Esophagus squamous epithelium (tissue), 4 donors: ENCODE measurements around the gene CDKAL1.

Source experiments
- POLR2A ChIP-seq, 4 donors: fragments of 450-650 bp; IDR thresholded peaks; one replicate each; pipeline ENCODE4 v1.6.1; 2017; ENCODE audit warnings: antibody characterized with exemption in 4 of 4, mild to moderate bottlenecking in 4 of 4, moderate library complexity in 3 of 4
- TF ChIP-seq, protein P1 (sequence below), 6 experiments: fragments of 450-650 bp in 4 of 6; fragments of 200-600 bp in 2 of 6; sonication (generic) in 2 of 6; IDR thresholded peaks; one replicate each; pipeline ENCODE4 v1.5.1; 2016 to 2019; ENCODE audit warnings: antibody characterized with exemption in 6 of 6, mild to moderate bottlenecking in 4 of 6, moderate library complexity in 4 of 6

DNA sequence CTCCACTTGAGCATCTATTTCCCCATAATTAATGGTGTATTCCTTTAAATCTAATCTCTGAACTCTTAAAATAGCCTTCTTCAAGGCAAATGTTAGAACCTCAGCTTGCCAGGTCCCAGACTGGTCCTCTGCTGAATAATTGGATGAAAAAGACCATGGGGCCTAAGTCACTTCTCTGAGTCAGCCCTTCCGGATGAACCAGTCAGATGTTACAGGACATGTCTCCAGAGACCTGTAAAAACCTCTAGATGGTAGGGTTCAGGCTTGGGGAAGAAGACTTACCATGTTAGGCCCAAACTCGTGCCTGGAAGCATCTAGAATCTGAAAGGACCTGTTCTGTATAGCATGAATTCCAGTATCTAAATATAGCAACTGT lies 97.3 kb downstream of the CDKAL1 start:
- TF ChIP-seq, protein P1, sequence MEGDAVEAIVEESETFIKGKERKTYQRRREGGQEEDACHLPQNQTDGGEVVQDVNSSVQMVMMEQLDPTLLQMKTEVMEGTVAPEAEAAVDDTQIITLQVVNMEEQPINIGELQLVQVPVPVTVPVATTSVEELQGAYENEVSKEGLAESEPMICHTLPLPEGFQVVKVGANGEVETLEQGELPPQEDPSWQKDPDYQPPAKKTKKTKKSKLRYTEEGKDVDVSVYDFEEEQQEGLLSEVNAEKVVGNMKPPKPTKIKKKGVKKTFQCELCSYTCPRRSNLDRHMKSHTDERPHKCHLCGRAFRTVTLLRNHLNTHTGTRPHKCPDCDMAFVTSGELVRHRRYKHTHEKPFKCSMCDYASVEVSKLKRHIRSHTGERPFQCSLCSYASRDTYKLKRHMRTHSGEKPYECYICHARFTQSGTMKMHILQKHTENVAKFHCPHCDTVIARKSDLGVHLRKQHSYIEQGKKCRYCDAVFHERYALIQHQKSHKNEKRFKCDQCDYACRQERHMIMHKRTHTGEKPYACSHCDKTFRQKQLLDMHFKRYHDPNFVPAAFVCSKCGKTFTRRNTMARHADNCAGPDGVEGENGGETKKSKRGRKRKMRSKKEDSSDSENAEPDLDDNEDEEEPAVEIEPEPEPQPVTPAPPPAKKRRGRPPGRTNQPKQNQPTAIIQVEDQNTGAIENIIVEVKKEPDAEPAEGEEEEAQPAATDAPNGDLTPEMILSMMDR (IDR thresholded peaks at IDR 0.05) = no peak
- TF ChIP-seq POLR2A (IDR thresholded peaks at IDR 0.05) = no peak
